ENCODE measurements around the gene KCNJ5. TPM values are rescaled to one million over a fixed set of nuclear protein-coding genes. Genes with fewer than 3 reads are reported as not detected.

Gene KCNJ5
- total RNA-seq, 4 donors from 2014 or later, result 0.69 to 1.1 TPM; not detected in 2

- Histone ChIP-seq H3K27ac (no peak overlapping the region), H3K9me3 (no peaks in the 10 kb centered on the region), H3K4me3 (no peak overlapping the region), H3K36me3 (no peaks in the 10 kb centered on the region), H3K27me3 (no peaks in the 10 kb centered on the region), H3K4me1 (peaks cover 0 to 12% of the 10 kb centered on the region in 2 donors)
- intact Hi-C loops (cut with DNase I; ENCODE audit: low total_unique reads), result no loop called here
- TF ChIP-seq CTCF (IDR thresholded peaks at IDR 0.05) (no peak), POLR2A (IDR thresholded peaks at IDR 0.05) (no peak)
- no peak for DNase-seq
Measured at GRCh38 chr11:128894685-128895084, 3.5 kb downstream of the KCNJ5 start.

GRCh38 chr11:128895526-128895925 is 4.4 kb downstream of the KCNJ5 start:
- no peak for DNase-seq
- no peak overlapping the region for H3K27ac ChIP-seq
- H3K9me3 ChIP-seq, result no peaks in the 10 kb centered on the region
- intact Hi-C loops (cut with DNase I; ENCODE audit: low total_unique reads), result no loop called here
- H3K4me1 ChIP-seq, result peaks cover 0 to 8% of the 10 kb centered on the region in 2 donors
- TF ChIP-seq CTCF (IDR thresholded peaks at IDR 0.05) (no peak), POLR2A (IDR thresholded peaks at IDR 0.05) (no peak)
- no peaks in the 10 kb centered on the region for H3K27me3 ChIP-seq
- H3K36me3 ChIP-seq, result no peaks in the 10 kb centered on the region
- no peak overlapping the region for H3K4me3 ChIP-seq

GRCh38 chr11:128896356-128896755 is 5.2 kb downstream of the KCNJ5 start:
- peaks cover 0 to 2% of the 10 kb centered on the region in 2 donors for H3K4me1 ChIP-seq
- no peak overlapping the region for H3K27ac ChIP-seq
- H3K4me3 ChIP-seq, result no peak overlapping the region
- no peaks in the 10 kb centered on the region for H3K27me3 ChIP-seq
- TF ChIP-seq POLR2A (IDR thresholded peaks at IDR 0.05), result no peak
- TF ChIP-seq CTCF (IDR thresholded peaks at IDR 0.05), result no peak
- H3K36me3 ChIP-seq, result no peaks in the 10 kb centered on the region
- intact Hi-C loops (cut with DNase I; ENCODE audit: low total_unique reads), result no loop called here
- no peaks in the 10 kb centered on the region for H3K9me3 ChIP-seq
- no peak for DNase-seq

GRCh38 chr11:128897826-128898225 is 6.7 kb downstream of the KCNJ5 start:
- Histone ChIP-seq H3K27ac (no peak overlapping the region), H3K9me3 (no peaks in the 10 kb centered on the region), H3K4me3 (no peak overlapping the region), H3K27me3 (no peaks in the 10 kb centered on the region), H3K4me1 (no peaks in the 10 kb centered on the region), H3K36me3 (no peaks in the 10 kb centered on the region)
- intact Hi-C loops (cut with DNase I; ENCODE audit: low total_unique reads), result no loop called here
- no peak for DNase-seq
- TF ChIP-seq CTCF (IDR thresholded peaks at IDR 0.05) (no peak), POLR2A (IDR thresholded peaks at IDR 0.05) (no peak)

DNA sequence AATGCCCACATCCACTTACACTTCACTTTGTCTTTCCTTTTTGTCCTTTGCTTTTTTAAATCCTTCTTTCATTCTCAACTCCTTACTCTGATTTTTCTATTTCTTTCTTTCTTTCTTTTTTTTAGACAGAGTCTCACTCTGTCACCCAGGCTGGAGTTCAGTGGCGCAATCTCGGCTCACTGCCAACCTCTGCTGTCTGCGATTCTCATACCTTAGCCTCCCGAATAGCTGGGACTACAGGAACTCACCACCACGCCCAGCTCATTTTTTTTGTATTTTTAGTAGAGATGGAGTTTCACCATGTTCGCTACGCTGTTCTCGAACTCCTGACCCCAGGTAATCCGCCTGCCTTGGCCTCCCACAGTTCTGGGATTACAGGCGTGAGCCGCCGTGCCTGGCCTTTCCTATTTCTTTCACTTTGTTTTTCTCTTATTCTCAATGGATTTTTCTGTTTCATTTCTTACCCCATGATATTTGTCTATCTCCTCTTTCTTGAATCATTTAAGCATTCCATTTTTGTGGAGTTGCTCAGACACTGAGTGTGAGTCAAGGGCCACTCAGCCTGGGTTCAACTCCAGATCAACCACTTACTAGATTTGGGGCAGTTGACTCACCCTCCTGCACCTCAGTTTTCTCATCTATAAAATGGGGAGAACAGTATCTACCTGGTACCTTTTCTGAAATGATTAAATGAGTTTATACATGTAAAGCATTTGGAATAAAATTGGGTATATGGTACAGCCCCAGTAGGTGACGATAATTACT is 7.6 kb downstream of the KCNJ5 start:
- H3K4me1 ChIP-seq, result no peaks in the 10 kb centered on the region
- no peak for TF ChIP-seq POLR2A (IDR thresholded peaks at IDR 0.05)
- no peak for TF ChIP-seq CTCF (IDR thresholded peaks at IDR 0.05)
- no peak overlapping the region for H3K4me3 ChIP-seq
- H3K27me3 ChIP-seq, result no peaks in the 10 kb centered on the region
- intact Hi-C loops (cut with DNase I; ENCODE audit: low total_unique reads), result no loop called here
- H3K27ac ChIP-seq, result no peak overlapping the region
- H3K36me3 ChIP-seq, result no peaks in the 10 kb centered on the region
- no peaks in the 10 kb centered on the region for H3K9me3 ChIP-seq
- DNase-seq, result no peak

Data from uterus (tissue), 4 donors.